Ishikawa (cell line): ENCODE measurements around the gene DIAPH2.

ENCODE experiments used
- CEBPB ChIP-seq: IDR thresholded peaks from 2 replicates; pipeline ENCODE4 v1.6.1; 2012
- CREB1 ChIP-seq: IDR thresholded peaks from 2 replicates; pipeline ENCODE4 v1.6.1; 2012; ENCODE audit warnings: low read depth
- EGR1 ChIP-seq: IDR thresholded peaks from 2 replicates; pipeline ENCODE4 v1.6.1; 2012
- EP300 ChIP-seq: IDR thresholded peaks from 2 replicates; pipeline ENCODE4 v1.6.1; 2012; ENCODE audit warnings: borderline replicate concordance
- FOXM1 ChIP-seq: IDR thresholded peaks from 2 replicates; pipeline ENCODE4 v1.6.1; 2012; ENCODE audit warnings: low read depth, borderline replicate concordance
- NFIC ChIP-seq: IDR thresholded peaks from 2 replicates; pipeline ENCODE4 v1.6.1; 2012
- RAD21 ChIP-seq: IDR thresholded peaks from 2 replicates; pipeline ENCODE4 v1.6.1; 2012; ENCODE audit warnings: low read depth
- REST ChIP-seq: IDR thresholded peaks from 2 replicates; pipeline ENCODE4 v1.6.1; 2012; ENCODE audit warnings: low read depth, mild to moderate bottlenecking
- TAF1 ChIP-seq: IDR thresholded peaks from 2 replicates; pipeline ENCODE4 v1.6.1; 2012; ENCODE audit warnings: low read depth, mild to moderate bottlenecking
- TCF12 ChIP-seq: IDR thresholded peaks from 2 replicates; pipeline ENCODE4 v1.6.1; 2012; ENCODE audit warnings: low read depth
- TEAD4 ChIP-seq: IDR thresholded peaks from 2 replicates; pipeline ENCODE4 v1.6.1; 2012
- YY1 ChIP-seq: IDR thresholded peaks from 2 replicates; pipeline ENCODE4 v1.6.1; 2012; ENCODE audit warnings: low read depth
- ZBTB7A ChIP-seq: IDR thresholded peaks from 2 replicates; pipeline ENCODE4 v1.6.1; 2012; ENCODE audit warnings: low read depth
- TF ChIP-seq, protein P1 (sequence below): IDR thresholded peaks from 2 replicates; pipeline ENCODE4 v1.6.1; 2012
- TF ChIP-seq, protein P2 (sequence below): IDR thresholded peaks from 2 replicates; pipeline ENCODE4 v1.6.1; 2012

The DIAPH2 gene

GRCh38 chrX:96837808-96838207, 153.2 kb downstream of the DIAPH2 start:
- TF ChIP-seq RAD21 (no peak), TEAD4 (no peak), ZBTB7A (no peak), EGR1 (no peak), CEBPB (no peak), TCF12 (no peak), REST (no peak), NFIC (no peak), CREB1 (no peak), YY1 (no peak), TAF1 (no peak), EP300 (no peak), FOXM1 (no peak)
- TF ChIP-seq, protein P1, sequence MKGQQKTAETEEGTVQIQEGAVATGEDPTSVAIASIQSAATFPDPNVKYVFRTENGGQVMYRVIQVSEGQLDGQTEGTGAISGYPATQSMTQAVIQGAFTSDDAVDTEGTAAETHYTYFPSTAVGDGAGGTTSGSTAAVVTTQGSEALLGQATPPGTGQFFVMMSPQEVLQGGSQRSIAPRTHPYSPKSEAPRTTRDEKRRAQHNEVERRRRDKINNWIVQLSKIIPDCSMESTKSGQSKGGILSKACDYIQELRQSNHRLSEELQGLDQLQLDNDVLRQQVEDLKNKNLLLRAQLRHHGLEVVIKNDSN = no peak
- TF ChIP-seq, protein P2, sequence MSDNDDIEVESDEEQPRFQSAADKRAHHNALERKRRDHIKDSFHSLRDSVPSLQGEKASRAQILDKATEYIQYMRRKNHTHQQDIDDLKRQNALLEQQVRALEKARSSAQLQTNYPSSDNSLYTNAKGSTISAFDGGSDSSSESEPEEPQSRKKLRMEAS = no peak

DNA sequence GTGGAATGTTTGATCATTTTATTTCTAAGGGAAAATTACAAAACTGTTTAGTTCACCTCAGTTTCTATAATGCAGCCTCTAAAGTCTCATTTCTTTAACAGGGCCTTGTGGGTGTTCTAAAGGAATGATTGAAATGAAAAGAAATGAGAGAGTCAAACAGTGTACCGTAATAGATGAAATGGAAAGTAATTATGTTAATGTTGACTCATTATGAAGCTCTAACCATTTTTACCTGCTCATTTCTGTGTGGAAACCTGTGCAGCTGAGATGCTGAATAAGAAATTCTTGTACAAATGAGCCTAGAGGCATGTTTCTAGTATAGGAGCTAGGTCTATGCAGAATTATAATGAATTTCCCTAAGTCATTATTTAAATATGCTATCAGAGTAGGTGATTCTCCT, 153.9 kb downstream of the DIAPH2 start:
- TF ChIP-seq CREB1 (no peak), NFIC (no peak), YY1 (no peak), RAD21 (no peak), CEBPB (no peak), FOXM1 (no peak), EP300 (no peak), ZBTB7A (no peak), TCF12 (no peak), TAF1 (no peak), REST (no peak), TEAD4 (no peak), EGR1 (no peak)
- TF ChIP-seq, protein P1 = no peak
- TF ChIP-seq, protein P2 = no peak

DNA sequence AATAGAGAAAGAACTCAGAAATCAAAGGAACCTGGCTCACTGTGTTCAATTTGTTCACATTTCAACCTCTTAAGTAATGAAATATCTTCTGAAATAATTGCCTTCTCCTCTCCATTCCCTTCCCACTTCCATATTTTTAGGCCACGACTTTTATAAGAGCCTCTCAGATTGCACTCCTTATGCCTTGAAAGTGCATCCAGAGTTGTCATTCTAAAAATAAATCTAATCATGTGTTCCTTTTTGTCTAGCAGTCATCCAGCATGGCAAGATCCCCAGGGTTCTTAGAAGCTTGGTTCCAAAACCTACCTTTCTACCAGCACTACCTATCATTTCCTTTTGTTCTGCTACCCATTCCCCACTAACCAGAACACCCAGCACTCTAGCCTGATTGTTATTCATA, 156.7 kb downstream of the DIAPH2 start:
- TF ChIP-seq ZBTB7A (no peak), YY1 (no peak), EP300 (no peak), FOXM1 (no peak), CREB1 (no peak), TEAD4 (no peak), RAD21 (no peak), EGR1 (no peak), NFIC (no peak), TAF1 (no peak), CEBPB (no peak)
- TF ChIP-seq, protein P2 = no peak
- TF ChIP-seq, protein P1 = no peak

GRCh38 chrX:96843566-96843965, 158.9 kb downstream of the DIAPH2 start:
- TF ChIP-seq YY1 (no peak), TEAD4 (no peak), RAD21 (peak; percentile 26), TCF12 (no peak), TAF1 (no peak), CREB1 (no peak)
- TF ChIP-seq, protein P2 = no peak
- TF ChIP-seq, protein P1 = no peak

DNA sequence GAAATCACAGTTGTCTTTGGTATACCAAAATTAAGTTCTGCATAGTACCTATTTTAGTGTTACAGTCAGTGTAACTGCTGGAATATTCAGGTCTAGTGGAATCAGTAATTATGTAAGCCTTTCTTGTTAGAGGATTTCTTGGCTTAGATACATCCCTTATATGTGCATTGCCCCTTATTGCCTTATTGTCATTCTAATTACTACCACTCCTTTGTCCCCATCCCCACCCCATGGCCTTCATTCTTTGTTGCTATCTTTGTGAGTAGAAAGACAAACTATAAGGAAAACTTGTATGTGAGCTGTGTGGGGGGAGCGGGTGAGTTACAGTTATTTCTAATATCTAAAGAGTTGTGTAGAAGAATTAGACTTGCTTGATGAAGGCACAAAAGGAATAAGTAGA, 162.2 kb downstream of the DIAPH2 start:
- TF ChIP-seq TCF12 = no peak
- TF ChIP-seq RAD21 = no peak
- TF ChIP-seq EGR1 = no peak
- no peak for TF ChIP-seq EP300
- TF ChIP-seq TEAD4 = no peak
- TF ChIP-seq FOXM1 = no peak
- no peak for TF ChIP-seq YY1
- TF ChIP-seq TAF1 = no peak
- TF ChIP-seq, protein P2 = no peak
- no peak for TF ChIP-seq REST
- TF ChIP-seq, protein P1 = no peak
- no peak for TF ChIP-seq CEBPB
- TF ChIP-seq ZBTB7A = no peak
